GM12801 (cell line): ENCODE data around the gene FPR1.

ENCODE experiments used
- TF ChIP-seq, protein P1 (sequence below): IDR thresholded peaks from one replicate; pipeline ENCODE4 v1.5.1; 2011; ENCODE audit warnings: control low read depth; ENCODE audit not compliant: insufficient read length; ENCODE audit errors: extremely low read depth

Gene FPR1

DNA sequence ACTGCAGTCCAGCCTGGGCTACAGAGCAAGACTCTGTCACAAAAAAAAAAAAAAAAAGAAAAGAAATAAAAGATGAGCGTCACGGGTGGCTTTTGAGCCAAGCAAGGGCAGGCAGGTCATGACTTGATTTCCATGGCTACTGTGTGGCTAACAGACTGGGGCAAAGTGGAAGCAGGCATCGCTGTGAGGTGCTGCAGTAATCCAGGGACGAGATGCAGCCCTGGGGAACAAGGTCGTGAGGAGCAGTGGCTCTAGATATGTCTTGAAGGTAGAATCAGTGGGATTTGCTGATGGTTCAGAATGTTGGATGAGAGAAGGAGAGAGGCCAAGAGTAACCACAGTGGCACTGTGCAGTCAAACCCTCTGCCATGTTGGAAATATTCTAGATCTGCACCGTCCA is 42.1 kb downstream of the FPR1 start:
- TF ChIP-seq, protein P1, sequence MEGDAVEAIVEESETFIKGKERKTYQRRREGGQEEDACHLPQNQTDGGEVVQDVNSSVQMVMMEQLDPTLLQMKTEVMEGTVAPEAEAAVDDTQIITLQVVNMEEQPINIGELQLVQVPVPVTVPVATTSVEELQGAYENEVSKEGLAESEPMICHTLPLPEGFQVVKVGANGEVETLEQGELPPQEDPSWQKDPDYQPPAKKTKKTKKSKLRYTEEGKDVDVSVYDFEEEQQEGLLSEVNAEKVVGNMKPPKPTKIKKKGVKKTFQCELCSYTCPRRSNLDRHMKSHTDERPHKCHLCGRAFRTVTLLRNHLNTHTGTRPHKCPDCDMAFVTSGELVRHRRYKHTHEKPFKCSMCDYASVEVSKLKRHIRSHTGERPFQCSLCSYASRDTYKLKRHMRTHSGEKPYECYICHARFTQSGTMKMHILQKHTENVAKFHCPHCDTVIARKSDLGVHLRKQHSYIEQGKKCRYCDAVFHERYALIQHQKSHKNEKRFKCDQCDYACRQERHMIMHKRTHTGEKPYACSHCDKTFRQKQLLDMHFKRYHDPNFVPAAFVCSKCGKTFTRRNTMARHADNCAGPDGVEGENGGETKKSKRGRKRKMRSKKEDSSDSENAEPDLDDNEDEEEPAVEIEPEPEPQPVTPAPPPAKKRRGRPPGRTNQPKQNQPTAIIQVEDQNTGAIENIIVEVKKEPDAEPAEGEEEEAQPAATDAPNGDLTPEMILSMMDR = no peak

DNA sequence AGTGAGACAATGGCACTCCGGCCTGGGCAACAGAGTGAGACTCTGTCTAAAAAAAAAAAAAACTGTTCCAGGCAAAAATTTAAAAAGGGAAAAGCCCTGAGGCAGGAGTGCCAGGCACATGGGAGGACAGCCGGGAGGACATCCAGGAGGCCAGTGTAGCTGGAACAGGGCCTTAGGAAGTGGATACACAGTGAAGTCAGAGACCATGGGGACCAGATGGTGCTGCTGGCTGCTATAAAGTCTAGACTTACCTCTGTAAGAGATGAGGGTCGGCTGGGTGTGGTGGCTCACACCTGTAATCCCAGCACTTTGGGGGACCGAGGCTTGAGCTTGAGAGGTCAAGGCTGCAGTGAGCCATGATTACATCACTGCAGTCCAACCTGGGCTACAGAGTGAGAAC is 42.9 kb downstream of the FPR1 start:
- TF ChIP-seq, protein P1 = no peak

DNA sequence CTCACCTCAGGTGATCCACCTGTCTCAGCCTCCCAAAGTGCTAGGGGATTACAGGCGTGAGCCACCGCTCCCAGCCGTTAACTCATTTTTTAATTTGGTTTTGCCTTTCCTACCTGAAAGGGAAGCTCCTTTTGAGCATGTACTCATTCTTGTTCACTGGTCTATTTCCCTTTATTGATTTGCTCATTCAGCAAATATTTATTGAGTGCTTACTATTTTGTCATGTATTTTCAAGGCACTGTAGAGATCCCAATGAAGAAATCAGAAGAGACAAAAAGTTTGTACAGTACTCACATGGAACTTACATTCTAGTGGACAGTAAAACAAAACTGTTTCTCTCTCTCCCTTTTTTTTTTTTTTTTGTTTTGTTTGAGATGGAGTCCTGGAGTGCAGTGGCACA is 44.8 kb downstream of the FPR1 start:
- TF ChIP-seq, protein P1 = no peak

DNA sequence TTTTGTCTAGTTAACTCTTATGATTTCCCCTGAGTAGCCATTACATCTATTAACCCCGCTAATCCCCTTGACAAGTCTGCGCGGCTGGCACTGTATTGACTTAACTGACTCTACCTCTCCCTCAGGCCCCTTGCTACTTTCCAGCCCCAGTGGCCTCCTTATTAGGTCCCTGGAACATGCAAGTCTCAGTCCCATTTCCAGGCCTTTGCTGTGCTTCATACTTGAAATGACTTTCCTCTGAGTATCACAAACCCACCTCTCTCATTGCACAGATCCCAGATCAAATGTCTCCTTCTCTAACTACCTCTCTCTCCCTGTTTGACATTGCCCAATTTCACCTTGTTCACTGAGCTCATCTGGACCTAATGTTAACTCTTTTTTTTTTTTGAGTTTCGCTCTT is 45.4 kb downstream of the FPR1 start:
- TF ChIP-seq, protein P1 = no peak

DNA sequence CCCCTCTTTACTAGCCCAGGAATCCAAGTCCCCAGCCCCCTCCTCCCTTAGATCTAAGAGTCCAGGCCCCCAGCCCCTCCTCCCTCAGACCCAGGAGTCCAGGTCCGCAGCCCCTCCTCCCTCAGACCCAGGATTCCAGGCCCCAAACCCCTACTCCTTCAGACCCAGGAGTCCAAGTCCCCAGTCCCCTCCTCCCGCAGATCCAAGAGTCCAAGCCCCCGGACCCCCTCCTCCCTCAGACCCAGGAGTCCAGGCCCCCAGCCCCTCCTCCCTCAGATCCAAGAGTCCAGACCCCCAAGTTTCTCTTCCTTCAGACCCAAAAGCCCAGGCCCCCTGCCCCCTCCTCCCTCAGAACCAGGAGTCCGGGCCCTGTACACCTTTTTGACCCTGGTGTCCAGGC is 47.1 kb downstream of the FPR1 start:
- TF ChIP-seq, protein P1 = no peak

DNA sequence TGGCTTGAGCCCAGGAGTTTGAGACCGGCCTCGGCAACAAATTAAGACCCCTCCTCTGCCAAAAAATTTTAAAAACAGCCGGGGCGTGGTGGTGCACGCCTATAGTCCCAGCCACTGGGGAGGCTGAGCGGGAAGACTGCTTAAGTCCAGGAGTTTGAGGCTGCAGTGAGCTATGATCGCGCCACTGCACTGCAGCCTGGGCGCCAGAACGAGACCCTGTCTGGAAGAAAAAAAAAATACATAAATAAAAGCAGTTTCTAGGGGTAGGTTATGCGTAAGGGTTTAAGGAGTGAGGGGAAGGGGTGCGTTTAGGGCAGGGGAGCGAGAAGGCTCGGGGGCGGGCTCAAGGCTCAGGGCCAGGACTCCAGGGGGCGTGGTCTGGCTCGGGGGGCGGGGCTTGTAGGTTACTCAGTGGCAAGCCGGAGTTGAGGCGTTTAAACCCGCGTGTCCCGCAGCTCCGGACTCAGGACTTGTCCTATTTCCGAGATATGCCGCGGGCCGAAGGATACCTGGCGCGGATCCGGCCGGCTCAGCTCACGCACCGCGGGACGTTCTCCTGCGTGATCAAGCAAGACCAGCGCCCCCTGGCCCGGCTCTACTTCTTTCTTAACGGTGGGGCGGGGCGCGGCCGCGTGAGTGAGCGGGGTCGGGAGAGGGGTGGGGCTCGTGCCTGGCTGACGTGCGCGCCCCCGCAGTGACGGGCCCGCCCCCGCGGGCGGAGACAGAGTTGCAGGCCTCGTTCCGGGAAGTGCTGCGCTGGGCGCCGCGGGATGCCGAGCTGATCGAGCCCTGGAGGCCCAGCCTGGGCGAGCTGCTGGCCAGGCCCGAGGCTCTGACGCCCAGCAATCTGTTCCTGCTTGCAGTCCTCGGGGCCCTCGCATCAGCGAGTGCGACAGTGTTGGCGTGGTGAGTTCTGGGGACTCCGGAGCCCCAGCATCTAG is 47.8 kb downstream of the FPR1 start:
- TF ChIP-seq, protein P1 = no peak

DNA sequence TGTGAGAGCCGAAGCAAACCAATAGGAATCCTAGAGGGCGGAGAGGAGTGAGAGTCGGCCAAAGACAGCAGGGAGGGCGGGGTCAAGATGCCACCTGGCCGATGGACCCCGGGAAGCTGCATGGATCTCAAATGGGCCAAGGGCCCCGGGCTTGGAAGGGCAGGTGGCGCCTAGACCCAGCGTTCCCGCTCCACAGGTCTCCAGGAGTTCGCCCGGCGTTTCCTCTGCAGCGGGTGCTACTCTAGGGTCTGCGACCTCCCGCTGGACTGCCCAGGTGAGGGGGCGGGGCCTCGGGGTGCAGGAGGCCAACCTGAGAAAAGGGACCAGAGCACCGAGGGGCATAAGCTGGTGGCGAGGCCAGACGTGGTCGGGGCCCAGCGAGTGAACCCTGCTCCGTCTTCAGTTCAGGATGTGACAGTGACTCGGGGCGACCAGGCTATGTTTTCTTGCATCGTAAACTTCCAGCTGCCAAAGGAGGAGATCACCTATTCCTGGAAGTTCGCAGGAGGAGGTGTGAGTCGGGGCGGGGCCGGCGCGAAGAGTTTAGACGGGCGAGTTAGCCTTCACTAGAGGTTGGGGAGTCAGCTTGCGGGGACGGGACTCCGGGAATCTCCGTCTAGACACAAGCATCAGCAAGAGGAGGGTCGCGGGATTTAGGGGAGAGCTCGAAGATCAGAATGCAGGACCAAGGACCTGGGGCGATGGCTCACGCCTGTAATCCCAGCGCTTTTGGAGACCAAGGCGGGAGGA is 48.7 kb downstream of the FPR1 start:
- TF ChIP-seq, protein P1 = no peak
